ENCODE data around the gene MEG3.

Gene MEG3

DNA sequence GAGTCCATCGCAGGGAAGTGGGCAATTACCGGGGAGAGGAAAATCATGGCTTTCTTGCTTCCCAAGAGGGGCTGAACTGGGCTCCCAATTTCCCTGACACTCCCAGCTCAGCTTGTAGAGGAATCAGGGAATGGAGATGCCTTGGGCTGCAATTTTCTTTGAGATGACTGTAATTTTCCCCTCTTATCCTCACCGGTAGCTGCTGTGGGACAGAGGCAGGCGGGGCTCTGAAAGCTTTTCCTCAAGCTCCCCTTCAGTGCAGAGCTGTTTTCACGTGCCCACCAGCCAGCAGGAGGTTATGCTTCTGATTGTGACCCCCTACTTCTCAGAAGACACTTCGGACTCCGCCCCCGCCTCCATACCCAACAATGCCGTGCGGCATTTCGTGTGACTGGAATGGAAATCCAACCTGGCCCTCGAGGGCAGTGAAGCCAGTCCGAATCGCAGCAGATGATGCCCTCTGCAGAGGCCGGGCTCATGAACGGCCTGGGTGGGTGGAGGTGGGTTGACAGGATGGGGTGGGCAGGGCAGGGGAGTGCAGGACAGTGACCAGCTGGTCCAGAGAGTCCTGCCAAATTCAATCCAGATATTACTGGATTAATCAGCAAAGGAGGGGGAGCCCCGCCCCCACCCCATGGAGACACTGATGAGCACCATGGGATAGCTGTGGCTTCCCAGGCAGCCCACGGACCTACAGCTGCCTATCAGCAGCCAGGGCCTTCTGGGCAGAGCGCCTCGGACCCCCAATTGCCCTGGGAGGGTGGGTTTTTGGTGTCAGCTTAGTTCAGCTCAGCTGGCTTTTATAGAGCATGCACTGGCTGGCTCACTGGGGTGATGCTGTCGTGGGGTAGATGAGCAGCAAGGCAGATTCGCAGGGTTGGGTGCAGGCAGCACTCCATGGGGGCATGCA is 40.0 kb downstream of the MEG3 start:
- DNase-seq (ENCODE audit: low spot score), result no peak

DNA sequence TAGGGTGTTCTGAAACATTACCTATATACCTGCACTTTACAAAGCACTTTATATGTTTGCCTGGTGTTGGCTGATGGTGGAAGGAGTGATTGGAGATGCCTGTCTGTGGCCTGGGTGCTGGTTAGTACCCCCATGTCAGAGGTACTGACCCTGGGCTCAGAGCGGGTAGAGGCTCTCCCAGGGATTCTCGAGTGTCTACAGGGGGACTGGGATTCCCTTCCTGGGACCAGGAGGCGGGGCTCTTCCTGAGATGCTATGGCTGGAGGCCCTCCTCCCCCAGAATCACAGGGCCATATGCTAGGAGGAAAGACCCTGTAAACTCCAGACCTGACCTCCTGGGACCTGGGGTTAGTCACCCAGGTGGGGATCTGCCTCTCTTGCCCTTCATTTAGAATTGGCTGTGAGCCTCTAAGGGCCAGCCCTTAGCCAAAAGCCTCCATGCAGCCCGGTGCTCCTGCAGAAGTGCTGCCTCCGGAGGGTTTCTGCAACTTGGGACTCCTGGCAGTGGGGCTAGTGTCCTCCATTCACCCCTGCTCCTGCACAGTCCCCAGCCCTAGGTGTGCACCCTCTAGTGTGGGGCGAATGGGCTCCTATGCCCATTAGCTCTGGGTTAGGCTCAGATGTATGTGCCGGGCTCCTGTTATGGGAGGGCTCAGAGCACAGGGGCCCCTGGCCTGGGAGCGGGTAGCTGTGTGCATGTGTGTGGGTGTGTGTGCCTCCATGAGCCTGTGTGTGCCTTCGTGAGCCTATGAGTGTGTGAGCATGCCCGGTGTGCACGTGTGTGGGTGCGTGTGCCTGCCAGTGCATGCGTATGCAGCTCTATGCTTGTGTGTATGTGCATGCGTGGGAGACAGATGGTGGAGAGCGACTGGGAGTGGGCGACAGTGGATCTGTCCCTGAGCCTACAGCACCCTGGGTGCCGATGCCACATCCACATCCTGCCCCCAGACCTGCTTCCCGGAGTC is 41.0 kb downstream of the MEG3 start:
- DNase-seq (ENCODE audit: low spot score), result no peak

DNA sequence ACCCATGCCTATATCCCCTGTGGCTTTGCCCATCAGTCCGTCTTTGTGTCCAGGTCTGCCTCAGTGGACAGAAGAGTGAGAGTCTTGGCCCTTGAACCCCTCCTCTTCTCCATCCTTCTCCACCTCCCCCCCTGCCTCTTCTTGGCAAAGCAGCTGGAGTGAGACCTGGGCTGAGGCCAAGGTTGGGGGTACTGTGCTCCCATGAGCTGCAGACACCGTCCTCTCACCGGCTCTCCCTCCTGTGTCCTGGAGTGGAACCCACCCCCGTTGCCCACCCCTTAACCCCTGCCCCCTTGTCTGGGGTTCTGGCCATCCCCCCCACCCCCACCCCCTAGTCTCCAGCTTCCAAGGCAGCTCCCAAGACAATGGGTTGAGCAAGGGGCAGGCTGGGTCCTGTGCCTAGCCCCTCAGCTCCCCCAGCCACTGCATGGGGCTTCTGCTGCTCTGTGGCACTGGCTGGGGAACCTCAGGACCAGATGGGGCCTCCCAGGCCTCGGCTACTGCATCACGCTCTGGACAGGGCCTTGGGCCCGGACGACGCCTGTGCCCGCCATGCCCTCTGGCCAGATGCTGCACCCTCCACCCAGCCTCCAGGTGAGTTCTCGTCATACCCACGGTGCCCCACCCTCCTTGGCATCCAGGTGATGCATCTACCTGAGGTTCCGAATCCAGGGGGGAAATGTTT is 41.9 kb downstream of the MEG3 start:
- no peak for DNase-seq (ENCODE audit: low spot score)

DNA sequence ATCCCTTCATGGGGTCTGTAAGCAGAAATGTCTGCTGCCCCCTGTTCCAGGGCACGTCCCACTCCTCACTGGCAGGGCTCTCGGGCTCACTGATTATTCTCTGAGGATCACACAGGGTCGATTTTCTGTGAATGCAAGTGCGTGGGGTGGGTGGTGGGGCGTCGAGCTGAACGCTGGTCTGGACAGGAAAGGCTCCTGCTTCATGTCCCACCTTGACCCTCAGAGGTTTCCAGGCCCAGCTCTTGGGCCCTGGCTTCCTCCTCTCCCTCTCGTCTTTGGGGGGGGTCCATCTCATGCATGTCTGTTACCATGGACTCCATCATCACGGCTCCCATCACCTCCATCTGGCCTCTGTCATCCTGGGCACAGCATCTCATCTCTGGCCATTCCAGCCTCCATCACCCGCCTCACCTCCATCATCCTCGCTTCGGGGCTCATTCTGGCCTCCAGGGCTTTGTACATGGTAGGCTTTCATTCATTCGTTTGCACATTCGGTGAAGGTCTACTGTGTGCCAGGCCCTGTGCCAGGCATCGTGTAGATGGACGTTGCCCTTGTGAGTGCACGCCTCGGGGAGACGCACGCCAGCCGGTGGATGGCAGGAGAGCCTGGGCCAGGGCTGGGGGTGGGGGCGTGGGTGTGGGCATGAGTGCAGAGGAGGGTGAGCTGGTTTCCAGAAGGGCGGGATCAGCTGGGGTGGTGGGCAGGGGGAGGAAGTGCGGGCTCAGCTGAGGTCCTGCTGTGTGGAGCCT is 42.9 kb downstream of the MEG3 start:
- no peak for DNase-seq (ENCODE audit: low spot score)

DNA sequence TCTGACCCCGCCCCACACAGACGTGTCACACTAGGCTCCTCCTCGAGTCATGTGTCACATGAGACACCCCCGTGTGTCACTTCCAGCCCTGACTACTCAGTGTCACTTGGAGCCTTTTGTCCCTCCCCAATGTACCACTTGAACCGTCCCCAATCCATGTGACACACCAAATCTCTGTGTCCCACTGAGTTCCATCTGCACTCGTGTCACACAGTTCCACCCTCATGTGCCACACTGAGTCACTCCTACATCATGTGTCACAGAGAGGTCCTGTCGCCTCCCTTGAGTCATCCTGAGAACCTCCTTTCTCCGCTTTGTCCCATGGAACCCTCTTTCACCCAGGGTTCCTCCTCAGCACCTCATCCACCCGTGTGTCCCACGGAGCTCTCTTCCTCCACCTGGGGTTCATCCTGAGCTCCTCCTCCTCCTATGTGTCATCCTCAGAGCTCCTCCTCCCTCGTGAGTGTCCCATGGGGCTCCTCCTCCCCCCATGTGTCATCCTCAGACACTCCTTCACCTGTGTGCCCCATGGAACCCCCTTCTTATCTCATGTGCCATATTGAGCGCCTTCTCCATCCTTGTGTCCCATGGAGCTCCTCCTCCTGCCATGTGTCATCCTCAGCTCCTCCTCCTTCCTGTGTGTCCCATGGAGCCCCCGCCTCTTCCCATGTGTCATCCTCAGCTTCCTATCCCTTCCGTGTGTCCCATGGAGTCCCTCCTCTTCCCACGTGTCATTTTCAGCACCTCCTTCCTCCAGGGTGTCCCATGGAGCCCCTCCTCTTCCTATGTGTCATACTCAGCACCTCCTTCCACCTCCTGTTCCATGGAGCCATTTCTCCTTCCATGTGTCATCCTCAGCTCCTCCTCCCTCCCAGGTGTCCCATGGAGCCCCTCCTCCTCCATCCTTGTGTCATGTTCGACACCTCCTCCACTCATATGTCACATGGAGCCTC is 45.6 kb downstream of the MEG3 start:
- DNase-seq (ENCODE audit: low spot score), result no peak

DNA sequence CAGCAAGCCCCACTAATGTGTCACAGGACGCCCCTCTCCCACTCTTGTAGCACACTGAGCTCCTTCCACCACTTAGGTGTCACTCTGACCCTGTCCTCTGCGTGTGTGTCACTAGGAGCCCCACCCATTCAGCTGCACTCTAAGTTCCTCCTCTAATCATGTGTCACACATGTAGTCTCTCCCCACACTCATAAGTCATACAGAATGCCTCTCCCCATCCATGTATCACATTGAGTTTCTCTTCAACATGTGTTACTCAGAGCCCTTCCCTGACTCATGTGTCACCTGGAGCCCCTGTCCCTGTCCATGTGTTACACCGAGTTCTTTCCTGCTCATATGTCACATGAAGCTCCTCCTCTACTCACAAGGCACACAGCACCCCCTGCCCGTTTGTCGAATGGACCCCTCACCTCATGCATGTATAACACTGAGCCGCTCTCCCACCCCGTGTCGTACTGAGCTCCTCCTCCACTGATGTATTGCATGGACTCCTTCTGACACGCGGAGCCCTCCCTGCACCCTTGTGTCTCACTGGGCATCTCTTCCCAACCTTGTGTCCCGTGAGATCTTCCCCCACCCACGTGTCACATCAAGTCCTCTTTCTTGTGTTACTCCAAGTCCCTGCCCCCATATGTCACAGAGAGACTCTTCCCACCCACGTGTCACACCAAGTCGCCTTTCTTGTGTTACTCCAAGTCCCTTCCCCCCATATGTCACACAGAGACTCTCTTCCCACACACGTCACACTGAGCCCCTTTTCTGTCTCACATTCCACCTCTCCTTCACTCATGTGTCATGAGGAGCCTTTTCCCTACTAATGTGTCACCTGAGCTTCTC is 46.6 kb downstream of the MEG3 start:
- no peak for DNase-seq (ENCODE audit: low spot score)

DNA sequence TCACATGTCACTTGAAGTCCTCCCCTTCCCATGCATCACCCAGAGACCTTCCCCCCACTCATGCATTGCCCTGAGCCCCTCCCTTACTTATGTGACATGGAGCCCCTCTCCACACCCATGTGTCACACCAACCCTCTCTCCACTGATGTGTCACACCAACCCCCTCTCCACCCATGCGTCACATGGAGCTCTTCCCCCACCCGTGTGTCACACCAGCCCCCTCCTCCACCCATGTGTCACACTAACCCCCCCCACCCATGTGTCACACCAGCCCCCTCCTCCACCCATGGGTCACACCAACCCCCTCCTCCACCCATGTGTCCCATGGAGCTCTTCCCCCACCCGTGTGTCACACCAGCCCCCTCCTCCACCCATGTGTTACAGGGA is 47.2 kb downstream of the MEG3 start:
- no peak for DNase-seq (ENCODE audit: low spot score)

DNA sequence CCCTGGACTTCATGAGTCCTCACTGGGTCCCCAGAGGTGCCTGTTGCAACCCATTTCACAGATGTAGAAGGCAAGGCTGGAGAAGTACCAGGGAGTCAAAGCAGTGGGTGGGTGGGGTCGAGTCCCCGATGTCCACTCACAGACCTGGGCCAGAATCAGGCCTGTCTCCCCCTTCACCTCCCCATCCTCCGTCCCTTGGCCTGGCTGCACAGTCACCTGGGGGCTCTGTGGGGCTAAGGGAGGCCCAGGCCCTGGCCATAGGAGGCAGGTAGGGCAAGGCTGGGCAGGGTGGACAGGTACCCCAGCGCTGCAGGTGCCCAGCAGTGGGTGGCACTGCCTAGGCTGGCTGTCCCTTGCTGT is 48.1 kb downstream of the MEG3 start:
- DNase-seq (ENCODE audit: low spot score), result no peak

DNA sequence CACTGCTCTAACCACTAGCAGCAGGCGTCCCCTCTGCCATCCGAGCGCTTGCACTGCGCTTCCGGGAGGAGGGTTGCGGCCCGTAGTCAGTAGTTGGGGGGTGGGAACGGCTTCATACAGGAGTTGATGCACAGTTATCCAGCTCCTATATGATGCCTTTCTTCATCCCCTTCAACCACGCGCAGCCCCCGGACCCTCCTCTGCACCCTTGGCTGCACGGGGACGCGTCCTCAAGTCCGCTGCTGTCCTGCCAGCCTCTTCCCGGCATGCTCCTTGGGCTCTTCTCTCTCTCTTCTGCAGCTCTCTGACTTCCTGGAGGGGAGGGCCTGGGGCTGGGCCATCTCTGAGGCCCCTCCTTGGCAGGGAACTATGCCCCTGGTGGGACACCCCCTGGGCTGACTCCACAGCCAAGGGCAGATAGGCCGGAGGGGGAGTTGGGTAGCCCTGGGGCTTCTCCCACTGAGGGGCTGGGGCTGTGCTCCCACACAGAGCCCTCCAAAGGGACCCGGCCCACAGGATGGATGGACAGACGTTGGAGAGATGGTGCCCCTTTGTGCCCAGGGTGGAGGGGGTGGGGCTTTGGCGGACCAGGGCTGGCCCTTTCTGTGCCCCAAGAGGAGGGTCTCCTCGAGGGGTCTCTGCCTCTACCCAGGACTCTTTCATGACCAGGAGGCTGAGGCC is 48.6 kb downstream of the MEG3 start:
- no peak for DNase-seq (ENCODE audit: low spot score)

DNA sequence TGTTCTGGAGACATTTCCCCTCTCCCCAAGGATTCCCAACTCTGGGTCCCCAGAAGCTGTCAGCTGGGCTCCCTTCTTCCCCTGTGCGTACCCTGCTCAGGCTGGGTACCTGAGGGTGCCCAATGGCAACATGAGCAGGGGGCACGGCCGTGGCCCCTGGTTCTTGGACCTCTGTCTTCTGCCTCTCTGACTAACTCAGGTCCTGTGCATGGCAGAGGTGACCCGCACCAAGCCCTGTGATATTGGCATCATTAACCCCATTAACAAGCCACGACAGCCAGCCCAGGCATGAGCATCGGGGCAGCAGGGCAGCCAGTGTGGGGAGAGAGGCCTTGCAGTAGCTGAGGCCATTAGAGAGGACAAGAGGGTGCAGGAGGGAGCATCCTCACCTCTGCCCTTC is 49.2 kb downstream of the MEG3 start:
- no peak for DNase-seq (ENCODE audit: low spot score)

DNA sequence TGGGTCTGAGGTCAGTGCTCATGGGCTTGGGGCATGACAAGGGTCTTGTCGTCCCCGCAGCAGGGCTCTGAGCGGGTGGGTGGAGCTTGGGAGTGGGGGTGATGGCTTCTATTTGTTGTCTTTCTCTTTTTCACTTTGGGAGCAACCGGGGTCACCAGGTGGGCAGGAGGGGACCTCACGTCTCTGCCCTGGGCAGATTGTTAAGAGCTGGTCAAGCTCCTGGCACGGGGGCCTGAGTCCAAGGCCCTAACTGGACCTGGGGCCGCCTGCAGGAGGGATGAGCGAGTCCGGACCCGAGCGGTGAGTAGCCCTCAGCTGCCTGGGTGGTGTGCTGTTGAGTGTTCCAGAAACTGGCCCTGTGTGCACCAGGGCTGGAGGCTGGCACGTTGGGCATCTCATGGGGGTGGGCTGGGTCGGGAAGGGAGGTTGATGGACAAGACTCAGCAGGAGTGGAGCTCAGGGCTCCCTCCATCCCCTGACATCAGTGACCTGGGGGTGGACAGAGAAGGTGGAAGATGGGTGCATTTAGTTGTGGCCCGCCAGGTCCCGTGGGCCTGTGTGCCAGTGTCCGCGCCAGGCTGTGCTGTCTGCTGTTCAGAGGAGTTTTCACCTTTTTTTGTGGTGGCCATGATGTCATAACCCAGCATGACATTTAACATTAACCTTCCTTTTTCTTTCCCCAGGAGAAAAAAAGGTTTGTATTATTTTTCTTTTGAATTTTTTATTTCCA is 50.1 kb downstream of the MEG3 start:
- no peak for DNase-seq (ENCODE audit: low spot score)

DNA sequence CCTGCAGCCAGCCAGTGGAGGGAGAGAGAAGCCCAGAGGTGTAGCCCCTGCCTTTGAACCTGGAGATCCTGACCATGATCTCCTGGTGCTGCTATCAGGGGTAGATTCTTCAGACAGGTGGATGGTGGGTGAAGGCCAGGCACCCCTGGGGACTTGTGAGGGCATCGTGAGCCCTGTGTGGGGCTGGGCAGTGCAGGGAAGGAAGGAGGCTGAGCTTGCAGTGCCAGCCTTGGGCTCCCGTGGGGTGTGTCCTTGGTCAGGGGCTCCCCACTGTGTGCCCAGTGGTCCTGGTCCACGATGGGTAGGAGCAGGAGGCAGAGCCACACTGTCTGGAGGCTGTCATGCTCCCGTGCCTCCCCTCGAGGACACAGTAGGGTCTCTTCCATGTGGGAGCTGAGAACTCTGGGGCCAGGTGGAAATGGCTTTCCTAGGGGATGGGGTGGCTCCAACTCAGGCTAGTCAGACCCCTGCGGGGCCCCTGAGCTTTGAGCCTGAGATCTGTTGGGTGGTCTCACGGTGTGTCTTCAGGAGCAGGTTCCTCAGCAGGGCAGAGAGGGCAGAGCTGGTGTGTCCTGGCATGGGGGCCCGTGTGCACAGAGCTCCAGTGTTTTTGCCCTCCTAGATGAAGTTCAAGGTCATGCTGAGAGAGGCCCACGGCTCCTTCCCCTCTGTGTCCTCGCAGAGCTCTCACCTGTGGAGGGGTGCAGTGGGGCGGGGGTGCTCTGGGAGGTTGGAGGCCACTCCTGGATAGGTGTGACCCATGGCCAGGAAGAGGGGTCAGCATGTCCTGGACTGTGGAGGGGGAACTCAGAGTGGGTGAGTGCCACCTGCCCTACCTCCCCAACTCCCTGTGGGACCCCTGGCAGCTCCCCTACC is 52.6 kb downstream of the MEG3 start:
- no peak for DNase-seq (ENCODE audit: low spot score)

DNA sequence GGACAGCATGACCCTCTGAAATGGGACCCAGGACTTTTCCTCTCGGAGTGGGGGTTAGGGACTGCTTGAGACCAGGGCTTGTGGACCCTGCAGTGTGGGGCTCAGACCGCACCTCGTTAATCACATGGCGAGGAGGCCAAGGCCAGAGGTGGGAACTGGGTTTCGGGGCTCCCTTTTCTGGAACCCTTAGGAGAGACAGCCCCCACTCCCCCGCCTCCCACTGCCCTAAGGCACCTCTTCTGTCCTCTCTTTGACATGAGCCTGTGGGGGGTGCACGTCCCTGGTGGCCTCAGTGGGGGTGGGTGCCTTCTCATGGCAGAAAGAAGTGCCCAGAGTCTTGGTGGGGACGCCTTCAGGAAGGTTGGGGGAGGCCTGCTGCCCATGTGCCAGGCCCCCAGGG is 53.3 kb downstream of the MEG3 start:
- no peak for DNase-seq (ENCODE audit: low spot score)

DNA sequence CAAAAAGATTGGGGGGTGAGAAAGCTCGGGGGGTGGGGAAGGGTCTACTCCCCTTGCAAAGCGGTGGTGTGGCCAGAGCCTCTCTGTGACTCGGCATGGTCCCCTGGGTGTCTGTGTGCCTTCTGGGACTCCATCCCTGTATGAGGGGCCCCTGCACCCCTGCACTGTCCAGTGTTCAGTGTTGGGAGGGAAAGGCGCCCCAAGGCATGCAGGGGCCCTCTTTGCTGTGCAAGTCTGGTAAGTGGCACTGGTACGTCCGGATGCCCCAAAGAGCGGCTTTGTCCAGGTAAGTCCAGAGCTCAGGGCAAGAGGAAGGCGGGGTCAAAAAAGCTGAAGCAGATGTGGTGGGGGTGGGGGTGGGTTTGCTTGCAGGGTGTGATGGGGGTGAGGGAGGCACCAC is 53.9 kb downstream of the MEG3 start:
- DNase-seq (ENCODE audit: low spot score), result no peak

DNA sequence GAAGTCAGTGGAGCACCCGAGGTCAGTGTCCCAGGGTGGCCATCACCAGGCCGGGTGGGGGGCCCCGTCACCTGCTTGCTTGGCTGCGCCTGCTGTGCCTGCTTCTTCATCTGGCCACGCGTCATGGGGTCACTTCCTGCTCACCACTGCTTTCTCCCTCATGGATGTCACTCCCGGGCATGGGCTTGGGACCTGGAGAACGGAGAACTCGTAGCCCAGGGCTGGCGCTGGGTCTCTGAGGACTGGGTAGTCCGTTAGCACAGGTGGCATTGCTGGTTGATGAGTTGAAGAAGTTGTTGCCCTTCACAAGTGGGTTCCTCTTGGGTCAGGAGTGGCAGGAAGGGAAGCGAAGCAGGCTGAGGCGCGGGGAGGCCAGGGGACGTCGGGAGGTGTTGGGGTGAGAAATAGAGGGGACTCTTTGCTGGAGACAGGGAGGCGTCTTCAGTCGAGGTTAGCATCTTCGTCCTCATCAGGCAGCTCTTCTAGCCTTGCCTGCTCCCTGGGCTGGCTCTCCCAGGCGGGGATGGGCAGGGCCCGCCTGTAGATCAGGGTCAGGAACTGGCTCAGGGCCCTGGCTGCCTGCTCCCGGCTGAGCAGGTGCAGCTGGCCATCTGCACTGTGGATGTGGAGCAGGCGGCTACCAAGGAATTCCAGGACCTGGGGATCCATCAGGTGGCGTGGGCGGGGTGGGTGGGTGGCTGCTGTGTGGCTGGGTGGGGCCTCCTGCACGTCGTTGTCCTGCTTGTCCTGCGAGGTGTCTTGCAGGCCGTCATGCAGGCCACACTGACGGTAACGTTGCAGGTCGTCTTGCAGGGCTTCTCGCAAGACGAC is 54.6 kb downstream of the MEG3 start:
- DNase-seq (ENCODE audit: low spot score), result no peak

DNA sequence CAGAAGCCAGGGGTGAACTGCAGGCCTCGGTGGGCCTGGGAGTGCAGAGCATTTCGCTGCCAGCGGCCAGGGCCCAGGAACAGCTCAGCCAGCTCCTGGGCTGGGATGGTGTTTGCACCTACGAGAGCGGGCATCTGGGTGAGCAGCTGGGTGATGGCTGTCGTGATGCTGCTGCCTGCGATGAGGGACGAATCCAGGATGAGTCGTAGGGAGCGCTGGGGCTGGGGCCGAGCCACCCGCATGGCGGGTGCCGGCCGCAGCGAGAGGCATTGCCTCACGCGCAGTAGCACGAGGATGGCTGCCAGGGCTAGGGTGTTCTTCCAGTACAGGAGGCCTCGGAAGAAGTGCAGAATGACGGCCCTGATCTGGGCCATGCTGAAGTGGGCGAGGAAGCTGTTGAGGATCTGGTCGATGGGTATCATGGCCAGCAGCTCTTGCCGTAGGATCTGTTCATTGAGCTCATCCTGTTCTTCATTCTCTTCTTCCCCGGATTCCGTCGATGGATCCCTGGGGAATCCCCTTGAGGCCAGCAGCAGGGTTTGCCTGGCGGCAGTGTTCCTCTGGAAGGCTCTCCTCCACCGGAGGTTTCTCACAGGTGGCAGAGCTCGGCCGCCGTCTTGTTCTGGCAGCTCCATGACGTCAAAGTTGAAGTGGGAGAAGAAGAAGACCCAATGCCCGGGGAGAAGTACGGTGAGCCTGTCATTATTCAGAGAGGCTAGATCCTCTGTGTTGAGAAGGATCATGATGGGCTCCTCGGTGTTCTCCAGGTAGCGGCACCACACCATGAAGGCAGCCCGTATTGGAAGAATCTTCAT is 55.5 kb downstream of the MEG3 start:
- no peak for DNase-seq (ENCODE audit: low spot score)
